OCI-LY1 (cell line): ENCODE measurements around the gene RHBDL3.

ENCODE experiments used
- H2AFZ ChIP-seq: fragments of 200-600 bp; sonication (generic), shearing (Covaris generic); 2 replicates; pipeline ENCODE4 v1.6.0; 2014; ENCODE audit warnings: antibody characterized with exemption, mild to moderate bottlenecking, low read length
- H3F3A ChIP-seq: fragments of 200-600 bp; sonication (generic), shearing (Covaris generic); 2 replicates; pipeline ENCODE4 v1.6.0; 2014; ENCODE audit warnings: mild to moderate bottlenecking, antibody characterized with exemption, low read length, moderate library complexity; ENCODE audit not compliant: insufficient read depth
- H3K27ac ChIP-seq: fragments of 200-600 bp; sonication (generic); 2 replicates; pipeline ENCODE4 v1.5.1; 2014; ENCODE audit warnings: low read length, mixed run types, mild to moderate bottlenecking, low read depth; ENCODE audit not compliant: poor library complexity, severe bottlenecking
- H3K27me3 ChIP-seq: fragments of 200-600 bp; sonication (generic); 2 replicates; pipeline ENCODE4 v1.6.0; 2014; ENCODE audit warnings: antibody characterized with exemption, mild to moderate bottlenecking, low read length, moderate library complexity; ENCODE audit not compliant: insufficient read depth
- H3K36me3 ChIP-seq: fragments of 200-600 bp; sonication (generic); 2 replicates; pipeline ENCODE4 v1.6.1; 2014; ENCODE audit warnings: mild to moderate bottlenecking, antibody characterized with exemption, low read length, moderate library complexity, mixed read lengths; ENCODE audit not compliant: insufficient read depth
- H3K4me1 ChIP-seq: fragments of 200-600 bp; sonication (generic); 2 replicates; pipeline ENCODE4 v1.5.1; 2014; ENCODE audit warnings: mild to moderate bottlenecking, low read length, moderate library complexity; ENCODE audit not compliant: insufficient read depth, severe bottlenecking
- H3K4me2 ChIP-seq: fragments of 200-600 bp; sonication (generic), shearing (Covaris generic); 2 replicates; pipeline ENCODE4 v1.6.1; 2014; ENCODE audit warnings: low read length
- H3K4me3 ChIP-seq: fragments of 200-600 bp; sonication (generic); 2 replicates; pipeline ENCODE4 v1.5.1; 2014; ENCODE audit warnings: low read length, low read depth, mild to moderate bottlenecking, mixed read lengths; ENCODE audit not compliant: poor library complexity, severe bottlenecking
- H3K79me2 ChIP-seq: fragments of 200-600 bp; shearing (Covaris generic); 2 replicates; pipeline ENCODE4 v1.6.1; 2016; ENCODE audit warnings: mixed run types, low read length, mixed read lengths; ENCODE audit not compliant: insufficient read depth
- H3K9ac ChIP-seq: fragments of 200-600 bp; sonication (generic), shearing (Covaris generic); 2 replicates; pipeline ENCODE4 v1.6.1; 2014; ENCODE audit warnings: mild to moderate bottlenecking, low read length, mixed read lengths
- H3K9me2 ChIP-seq: fragments of 200-600 bp; sonication (generic), shearing (Covaris generic); 2 replicates; pipeline ENCODE4 v1.6.1; 2014; ENCODE audit warnings: low read depth, mild to moderate bottlenecking, low read length, mixed read lengths
- H3K9me3 ChIP-seq: fragments of 200-600 bp; shearing (Covaris generic); 2 replicates; pipeline ENCODE4 v1.6.1; 2014; ENCODE audit warnings: low read length, mixed read lengths
- H4K20me1 ChIP-seq: fragments of 200-600 bp; sonication (generic), shearing (Covaris generic); 2 replicates; pipeline ENCODE4 v1.6.0; 2016; ENCODE audit warnings: mild to moderate bottlenecking, low read length; ENCODE audit not compliant: insufficient read depth
- CTCF ChIP-seq: fragments of 200-600 bp; sonication (generic), shearing (Covaris generic); IDR thresholded peaks from 2 replicates; pipeline ENCODE4 v1.5.1; 2017; ENCODE audit warnings: mild to moderate bottlenecking, antibody characterized with exemption, low read length, moderate library complexity, mixed read lengths
- EZH2 ChIP-seq: fragments of 200-600 bp; sonication (generic), shearing (Covaris generic); IDR thresholded peaks from 2 replicates; pipeline ENCODE4 v1.8.0; 2017; ENCODE audit warnings: borderline replicate concordance, mixed run types, mild to moderate bottlenecking, antibody characterized with exemption, low read length, moderate library complexity, mixed read lengths

RHBDL3 gene

GRCh38 chr17:32239456-32239855 lies 26.2 kb upstream of the RHBDL3 start:
- Histone ChIP-seq H3K27me3 (no peaks in the 10 kb centered on the region), H3F3A (no peaks in the 10 kb centered on the region), H3K36me3 (no peaks in the 10 kb centered on the region), H3K9me3 (no peaks in the 10 kb centered on the region), H3K4me3 (no peak overlapping the region), H4K20me1 (no peaks in the 10 kb centered on the region), H3K27ac (no peak overlapping the region), H3K9me2 (no peaks in the 10 kb centered on the region), H3K4me1 (no peaks in the 10 kb centered on the region), H2AFZ (no peak overlapping the region), H3K4me2 (no peak overlapping the region), H3K79me2 (no peaks in the 10 kb centered on the region), H3K9ac (no peak overlapping the region)
- TF ChIP-seq CTCF (no peak), EZH2 (no peak)

- no peaks in the 10 kb centered on the region for H3K9me3 ChIP-seq
- TF ChIP-seq EZH2 (no peak), CTCF (no peak)
- H3K9ac ChIP-seq: no peak overlapping the region
- H3K9me2 ChIP-seq: no peaks in the 10 kb centered on the region
- H3K4me1 ChIP-seq: no peaks in the 10 kb centered on the region
- H3K36me3 ChIP-seq: no peaks in the 10 kb centered on the region
- no peak overlapping the region for H3K4me2 ChIP-seq
- H2AFZ ChIP-seq: no peak overlapping the region
- no peaks in the 10 kb centered on the region for H3F3A ChIP-seq
- H3K4me3 ChIP-seq: no peak overlapping the region
- H4K20me1 ChIP-seq: no peaks in the 10 kb centered on the region
- no peak overlapping the region for H3K27ac ChIP-seq
- H3K79me2 ChIP-seq: no peaks in the 10 kb centered on the region
- H3K27me3 ChIP-seq: no peaks in the 10 kb centered on the region
These were observed 24.9 kb upstream of the RHBDL3 start for GRCh38 chr17:32240750-32241149.

- Histone ChIP-seq H3K79me2 (no peaks in the 10 kb centered on the region), H4K20me1 (no peaks in the 10 kb centered on the region), H3K4me2 (no peak overlapping the region), H3K36me3 (no peaks in the 10 kb centered on the region), H3K9me3 (no peaks in the 10 kb centered on the region), H3K4me1 (no peaks in the 10 kb centered on the region), H3K4me3 (no peak overlapping the region), H3K27me3 (no peaks in the 10 kb centered on the region), H3K9me2 (no peaks in the 10 kb centered on the region), H3K9ac (no peak overlapping the region), H2AFZ (no peak overlapping the region), H3F3A (no peaks in the 10 kb centered on the region), H3K27ac (no peak overlapping the region)
- TF ChIP-seq CTCF: no peak
- no peak for TF ChIP-seq EZH2
These were observed 24.0 kb upstream of the RHBDL3 start for GRCh38 chr17:32241640-32242039.
